Thyroid gland (tissue), 4 donors: ENCODE results near the gene NPC1L1.

ENCODE experiments used
- CTCF ChIP-seq, 6 experiments: fragments of 200-600 bp in 3 of 6; fragments of 450-650 bp in 3 of 6; sonication (generic) in 3 of 6; IDR thresholded peaks; one replicate each; pipeline ENCODE4 v1.5.1; 2016 to 2019; ENCODE audit warnings: antibody characterized with exemption in 6 of 6, mild to moderate bottlenecking in 2 of 6, inconsistent platforms in 1 of 6, moderate library complexity in 1 of 6
- POLR2A ChIP-seq, 2 donors: fragments of 450-650 bp; IDR thresholded peaks; one replicate each; pipeline ENCODE4 v1.6.1; 2017; ENCODE audit warnings: antibody characterized with exemption in 2 of 2, mild to moderate bottlenecking in 2 of 2, moderate library complexity in 1 of 2

- no peak for TF ChIP-seq CTCF (IDR thresholded peaks at IDR 0.05)
- no peak for TF ChIP-seq POLR2A (IDR thresholded peaks at IDR 0.05)
These were observed 25.4 kb downstream of the NPC1L1 start for GRCh38 chr7:44515590-44516268.
